LNCaP clone FGC (cell line): ENCODE measurements around the gene PRDM10.

Experiments
- DNase-seq: peaks from one replicate; pipeline ENCODE4 v3.0.0-alpha.2; 2011; ENCODE audit warnings: low read depth
- H3K4me3 ChIP-seq: 2 replicates; pipeline ENCODE4 v1.5.1; 2011; ENCODE audit warnings: mild to moderate bottlenecking, low read depth, low read length, control low read depth
- TF ChIP-seq, protein P1 (sequence below): IDR thresholded peaks from 2 replicates; pipeline ENCODE4 v1.5.1; 2012; ENCODE audit warnings: mild to moderate bottlenecking; ENCODE audit not compliant: control insufficient read depth, insufficient read depth; ENCODE audit errors: extremely low read depth

PRDM10 gene

DNA sequence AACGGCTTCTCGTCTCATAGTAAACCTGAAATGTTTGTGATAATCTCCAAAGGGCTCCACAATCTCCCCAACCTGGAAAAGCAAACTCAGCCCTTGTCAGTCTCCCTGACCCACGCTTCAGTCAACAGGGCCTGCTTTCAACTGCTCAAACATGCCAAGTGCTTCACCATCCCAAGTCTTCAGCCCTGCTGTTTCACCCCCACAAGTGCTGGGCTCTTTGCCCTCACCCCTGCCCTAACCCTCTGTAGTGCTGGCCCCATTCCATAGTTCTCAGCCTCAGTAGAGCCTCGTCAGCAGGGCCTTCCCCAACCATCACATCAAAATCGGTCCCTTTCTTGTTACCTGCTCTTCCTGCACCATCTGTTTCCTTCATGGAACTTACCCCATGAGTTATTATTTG lies 63.9 kb downstream of the PRDM10 start:
- no peak for DNase-seq
- TF ChIP-seq, protein P1, sequence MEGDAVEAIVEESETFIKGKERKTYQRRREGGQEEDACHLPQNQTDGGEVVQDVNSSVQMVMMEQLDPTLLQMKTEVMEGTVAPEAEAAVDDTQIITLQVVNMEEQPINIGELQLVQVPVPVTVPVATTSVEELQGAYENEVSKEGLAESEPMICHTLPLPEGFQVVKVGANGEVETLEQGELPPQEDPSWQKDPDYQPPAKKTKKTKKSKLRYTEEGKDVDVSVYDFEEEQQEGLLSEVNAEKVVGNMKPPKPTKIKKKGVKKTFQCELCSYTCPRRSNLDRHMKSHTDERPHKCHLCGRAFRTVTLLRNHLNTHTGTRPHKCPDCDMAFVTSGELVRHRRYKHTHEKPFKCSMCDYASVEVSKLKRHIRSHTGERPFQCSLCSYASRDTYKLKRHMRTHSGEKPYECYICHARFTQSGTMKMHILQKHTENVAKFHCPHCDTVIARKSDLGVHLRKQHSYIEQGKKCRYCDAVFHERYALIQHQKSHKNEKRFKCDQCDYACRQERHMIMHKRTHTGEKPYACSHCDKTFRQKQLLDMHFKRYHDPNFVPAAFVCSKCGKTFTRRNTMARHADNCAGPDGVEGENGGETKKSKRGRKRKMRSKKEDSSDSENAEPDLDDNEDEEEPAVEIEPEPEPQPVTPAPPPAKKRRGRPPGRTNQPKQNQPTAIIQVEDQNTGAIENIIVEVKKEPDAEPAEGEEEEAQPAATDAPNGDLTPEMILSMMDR: no peak
- no peak overlapping the region for H3K4me3 ChIP-seq

DNA sequence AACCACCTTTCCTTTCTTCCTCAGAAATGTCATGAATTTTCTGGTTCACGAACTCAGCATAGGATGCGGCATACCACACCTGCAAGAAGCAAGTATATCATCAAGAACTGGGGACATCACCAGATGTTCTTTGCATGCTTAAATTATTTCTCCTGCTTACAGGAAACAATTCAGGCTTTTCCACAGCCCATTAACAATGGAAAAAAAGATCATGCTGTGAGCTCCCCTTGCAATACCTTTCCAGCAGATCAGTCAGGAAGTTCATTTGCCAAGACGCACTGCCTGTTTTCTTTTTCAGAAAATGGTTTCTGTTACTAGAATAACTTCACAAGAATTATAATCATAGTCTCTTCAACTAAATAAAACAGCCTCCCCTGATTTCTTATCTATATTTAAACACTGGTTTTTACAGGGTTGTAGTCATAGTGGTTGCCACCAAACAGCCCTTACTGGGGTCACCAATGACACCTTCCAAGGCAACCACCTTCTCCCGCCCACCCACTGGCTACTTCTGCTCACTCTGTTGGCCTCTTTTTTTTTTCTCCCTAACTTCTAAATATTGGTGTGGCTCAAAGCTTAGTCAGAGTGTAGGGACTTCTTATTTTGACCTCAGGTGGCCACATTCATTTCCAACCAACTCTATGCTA lies 64.9 kb downstream of the PRDM10 start:
- TF ChIP-seq, protein P1: no peak
- no peak for DNase-seq
- no peak overlapping the region for H3K4me3 ChIP-seq

DNA sequence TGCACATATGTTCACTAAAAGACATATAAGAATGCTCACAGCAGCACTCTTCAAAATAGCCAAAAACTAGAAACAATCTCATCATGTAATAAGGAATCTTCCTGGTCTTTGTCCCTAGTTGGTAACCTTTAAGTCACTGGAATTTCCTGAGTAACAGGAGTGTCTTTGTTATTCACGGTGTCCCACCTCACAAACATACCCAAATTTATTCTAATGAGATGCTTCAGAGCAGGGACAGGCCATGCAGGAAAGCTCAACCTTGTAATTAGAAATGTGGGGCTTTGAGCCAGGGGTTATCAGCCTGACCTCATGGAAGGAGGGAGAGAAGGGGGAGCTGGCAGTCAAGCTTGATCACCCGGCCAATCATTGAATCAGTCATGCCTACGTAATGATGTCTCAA lies 66.9 kb downstream of the PRDM10 start:
- no peak for DNase-seq
- TF ChIP-seq, protein P1: no peak
- no peak overlapping the region for H3K4me3 ChIP-seq

DNA sequence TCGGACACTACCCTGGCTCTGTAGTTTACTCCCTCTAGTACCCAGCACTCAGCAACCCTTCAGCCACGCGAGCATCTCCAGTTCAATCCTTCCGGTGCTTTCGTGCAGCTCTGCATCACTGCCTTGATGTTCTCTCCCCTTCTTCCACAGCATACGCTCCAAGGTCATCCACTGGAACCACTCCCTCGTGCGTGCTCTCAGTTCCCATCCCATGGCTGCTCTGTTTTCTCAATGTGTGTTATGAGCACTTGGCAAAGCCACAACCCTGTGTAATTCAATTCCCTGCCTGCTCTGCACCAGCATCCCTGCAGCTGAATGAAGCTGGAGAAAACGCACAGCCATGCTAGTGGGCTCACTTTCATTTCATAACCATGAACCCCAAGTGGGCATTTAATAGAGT lies 68.7 kb downstream of the PRDM10 start:
- TF ChIP-seq, protein P1: no peak
- no peak overlapping the region for H3K4me3 ChIP-seq
- DNase-seq: no peak

DNA sequence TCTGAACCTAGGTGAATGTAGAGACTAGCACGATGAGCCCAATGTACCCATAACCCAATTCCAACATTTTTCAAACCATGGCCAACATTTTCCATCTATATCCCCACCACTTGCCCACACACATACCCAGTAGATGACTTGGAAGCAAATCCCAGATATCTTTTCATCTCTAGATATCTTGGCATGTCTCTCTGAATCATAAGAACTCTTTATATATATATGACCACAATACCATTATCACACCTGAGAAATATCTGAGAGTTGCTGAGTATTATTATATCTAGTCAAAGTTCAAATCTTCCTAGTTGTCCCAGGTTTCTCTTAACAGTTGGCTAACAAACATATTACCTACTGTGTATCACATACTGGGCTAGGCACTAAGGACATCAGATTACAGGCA lies 69.4 kb downstream of the PRDM10 start:
- TF ChIP-seq, protein P1: no peak

DNA sequence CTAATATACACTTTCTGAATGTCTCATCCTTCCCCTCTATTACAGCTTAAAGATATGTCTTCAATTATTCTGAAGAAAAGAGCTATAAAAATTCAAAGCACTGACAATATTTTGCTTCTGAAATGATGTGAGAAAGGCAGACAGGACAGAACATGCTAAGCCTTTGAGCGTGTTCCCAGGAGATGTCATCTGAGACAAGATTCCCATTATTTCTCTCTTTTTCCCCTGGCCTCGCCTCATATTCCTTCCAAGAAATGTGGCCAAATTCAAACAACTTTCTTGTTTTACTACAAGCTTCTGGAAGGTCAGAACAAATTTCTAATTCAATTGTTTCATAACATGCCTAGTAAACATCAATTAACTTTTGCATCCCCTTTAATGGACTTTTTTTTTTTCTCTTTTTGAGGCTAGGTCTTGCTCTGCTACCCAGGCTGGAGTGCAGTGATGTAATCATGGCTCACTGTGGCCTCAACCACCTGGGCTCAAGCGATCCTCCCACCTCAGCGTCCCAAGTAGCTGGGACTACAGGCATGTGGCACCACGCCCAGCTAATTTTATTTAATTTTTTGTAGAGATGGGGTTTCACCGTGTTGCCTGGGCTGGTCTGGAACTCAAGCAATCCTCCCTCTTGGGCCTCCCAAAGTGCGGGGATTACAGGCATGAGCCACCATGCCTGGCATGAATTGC lies 70.1 kb downstream of the PRDM10 start:
- no peak for DNase-seq
- TF ChIP-seq, protein P1: no peak
- H3K4me3 ChIP-seq: no peak overlapping the region

More for the DNA sequence above, 69.4 kb downstream of the PRDM10 start:
- no peak overlapping the region for H3K4me3 ChIP-seq
- no peak for DNase-seq
